WTC11 (cell line): Measurements from ENCODE around the gene ZPLD1. TPM values are rescaled to one million over a fixed set of nuclear protein-coding genes. Genes with fewer than 3 reads are reported as not detected.

Experiments used
- ATAC-seq: fragments of 200-7000 bp; cut with Tn5 transposase; 2 replicates; pipeline ENCODE4 v1.10.0; 2021; ENCODE audit warnings: mild to moderate bottlenecking, moderate library complexity
- CTCF ChIA-PET: fragments of 300-600 bp; sonication (Branson Sonifier 250); formaldehyde crosslinking; loops from one replicate; lab custom pipeline; 2021; ENCODE audit warnings: antibody characterized with exemption; lab: Charles Lee
- POLR2A ChIA-PET: fragments of 350-600 bp; sonication (Branson Sonifier 250); formaldehyde crosslinking; loops from one replicate; lab custom pipeline; 2021; ENCODE audit warnings: antibody characterized with exemption; lab: Charles Lee
- DNase-seq: peaks from one replicate; pipeline ENCODE4 v3.0.0; 2021; ENCODE audit warnings: low spot score
- H3K27ac Mint-ChIP-seq: 2 replicates; pipeline ENCODE4 v1.8.0; 2021; ENCODE audit warnings: mixed read lengths
- H3K27me3 Mint-ChIP-seq: 2 replicates; pipeline ENCODE4 v1.8.0; 2021; ENCODE audit warnings: low read depth, mild to moderate bottlenecking, moderate library complexity, mixed read lengths
- H3K36me3 Mint-ChIP-seq: 2 replicates; pipeline ENCODE4 v1.8.0; 2021; ENCODE audit warnings: mixed read lengths
- H3K4me1 Mint-ChIP-seq: 2 replicates; pipeline ENCODE4 v1.8.0; 2022; ENCODE audit warnings: mixed read lengths
- H3K4me3 Mint-ChIP-seq: 2 replicates; pipeline ENCODE4 v1.8.0; 2021; ENCODE audit warnings: mild to moderate bottlenecking, moderate library complexity, mixed read lengths
- H3K9me3 Mint-ChIP-seq: 2 replicates; pipeline ENCODE4 v1.8.0; 2021; ENCODE audit warnings: mixed read lengths
- CREM ChIP-seq: sonication (generic); formaldehyde crosslinking; IDR thresholded peaks from 2 replicates; pipeline ENCODE4 v1.8.1; 2022; ENCODE audit warnings: mild to moderate bottlenecking, missing genetic modification reagents, moderate library complexity
- CTCF ChIP-seq: fragments of 200-600 bp; IDR thresholded peaks from 2 replicates; pipeline ENCODE4 v1.8.0; 2022; ENCODE audit warnings: antibody characterized with exemption
- E2F5 ChIP-seq: sonication (generic); formaldehyde crosslinking; IDR thresholded peaks from 2 replicates; pipeline ENCODE4 v1.8.1; 2022; ENCODE audit warnings: mild to moderate bottlenecking, moderate library complexity, missing genetic modification reagents
- ETV6 ChIP-seq: sonication (generic); formaldehyde crosslinking; IDR thresholded peaks from 2 replicates; pipeline ENCODE4 v1.8.1; 2022; ENCODE audit warnings: mild to moderate bottlenecking, missing genetic modification reagents
- FOXJ3 ChIP-seq: sonication (generic); formaldehyde crosslinking; IDR thresholded peaks from 2 replicates; pipeline ENCODE4 v1.9.0; 2021; ENCODE audit warnings: missing genetic modification reagents, mild to moderate bottlenecking, borderline replicate concordance
- FOXK1 ChIP-seq: sonication (generic); formaldehyde crosslinking; IDR thresholded peaks from 2 replicates; pipeline ENCODE4 v1.8.0; 2022; ENCODE audit warnings: mild to moderate bottlenecking, moderate library complexity, missing genetic modification reagents
- GABPB1 ChIP-seq: sonication (generic); formaldehyde crosslinking; IDR thresholded peaks from 2 replicates; pipeline ENCODE4 v1.8.1; 2023; ENCODE audit warnings: mild to moderate bottlenecking, missing genetic modification reagents
- IRF2 ChIP-seq: sonication (generic); formaldehyde crosslinking; IDR thresholded peaks from 2 replicates; pipeline ENCODE4 v1.8.0; 2022; ENCODE audit warnings: low read depth, missing genetic modification reagents, borderline replicate concordance
- JUN ChIP-seq: sonication (generic); formaldehyde crosslinking; IDR thresholded peaks from 2 replicates; pipeline ENCODE4 v1.8.0; 2023; ENCODE audit warnings: mild to moderate bottlenecking, missing genetic modification reagents
- KAT7 ChIP-seq: sonication (generic); formaldehyde crosslinking; IDR thresholded peaks from 2 replicates; pipeline ENCODE4 v1.8.1; 2023; ENCODE audit warnings: missing genetic modification reagents, mild to moderate bottlenecking, borderline replicate concordance
- NFE2L1 ChIP-seq: sonication (generic); formaldehyde crosslinking; IDR thresholded peaks from 2 replicates; pipeline ENCODE4 v1.8.1; 2023; ENCODE audit warnings: missing genetic modification reagents
- NFYB ChIP-seq: sonication (generic); formaldehyde crosslinking; conservative IDR thresholded peaks from 2 replicates; pipeline ENCODE4 v1.8.0; 2022; ENCODE audit warnings: low read depth, missing genetic modification reagents
- PRRX2 ChIP-seq: fragments of 250-450 bp; sonication (Bioruptor Pico); IDR thresholded peaks from 2 replicates; pipeline ENCODE4 v1.8.0; 2021; ENCODE audit warnings: mild to moderate bottlenecking
- TEAD4 ChIP-seq: sonication (generic); formaldehyde crosslinking; IDR thresholded peaks from 2 replicates; pipeline ENCODE4 v1.8.0; 2022; ENCODE audit warnings: mild to moderate bottlenecking, missing genetic modification reagents
- ZNF232 ChIP-seq: sonication (generic); formaldehyde crosslinking; IDR thresholded peaks from 2 replicates; pipeline ENCODE4 v1.8.0; 2022; ENCODE audit warnings: mild to moderate bottlenecking, missing genetic modification reagents
- ZNF317 ChIP-seq: sonication (generic); formaldehyde crosslinking; IDR thresholded peaks from 2 replicates; pipeline ENCODE4 v1.8.1; 2023; ENCODE audit warnings: low read depth, mild to moderate bottlenecking, moderate library complexity, missing genetic modification reagents, borderline replicate concordance
- ZNF423 ChIP-seq: fragments of 250-450 bp; sonication (Bioruptor Pico); IDR thresholded peaks from 2 replicates; pipeline ENCODE4 v2.1.2; 2022; ENCODE audit warnings: mild to moderate bottlenecking, moderate library complexity
- ZNF671 ChIP-seq: fragments of 250-450 bp; sonication (Bioruptor Pico); IDR thresholded peaks from 2 replicates; pipeline ENCODE4 v1.8.0; 2021; ENCODE audit warnings: mild to moderate bottlenecking
- total RNA-seq: library from RNA; stranded (reverse); gene quantifications from 3 replicates; pipeline ENCODE4 v1.2.3, GENCODE V29; 2021
- TF ChIP-seq, protein P1 (sequence below): fragments of 250-450 bp; sonication (Bioruptor Pico); IDR thresholded peaks from 2 replicates; pipeline ENCODE4 v1.9.0; 2021; ENCODE audit warnings: moderate library complexity, mild to moderate bottlenecking, inconsistent platforms, borderline replicate concordance
- TF ChIP-seq, protein P2 (sequence below): sonication (generic); formaldehyde crosslinking; IDR thresholded peaks from 2 replicates; pipeline ENCODE4 v1.8.1; 2022; ENCODE audit warnings: low read depth, missing genetic modification reagents, borderline replicate concordance

ZPLD1 gene
- total RNA-seq, 1 experiment from 2014 or later, result not detected

- Mint-ChIP-seq H3K4me3 (no peak overlapping the region), H3K9me3 (no peaks in the 10 kb centered on the region), H3K27ac (no peak overlapping the region), H3K27me3 (no peaks in the 10 kb centered on the region), H3K4me1 (0 out of 2 replicates have a peak, but pooled peaks cover 3% of the 10 kb centered on the region), H3K36me3 (no peaks in the 10 kb centered on the region)
- ChIA-PET POLR2A (no interaction called here), CTCF (interaction anchor here (0.8 to 4.2 kb wide), 3 partner anchors 56 to 302 kb away, joined by 3 to 41 read pairs (median 6); no protein-coding TSS in a partner anchor)
- no peak for DNase-seq
- no peak for TF ChIP-seq PRRX2 (CRISPR knock-in tag)
- TF ChIP-seq E2F5 (CRISPR knock-in tag), result no peak
- TF ChIP-seq NFE2L1 (CRISPR knock-in tag), result no peak
- no peak for TF ChIP-seq ZNF232
- TF ChIP-seq JUN (CRISPR knock-in tag), result no peak
- no peak for TF ChIP-seq GABPB1 (CRISPR knock-in tag)
- no peak for ATAC-seq
These were observed 92.0 kb downstream of the ZPLD1 start for GRCh38 chr3:102526865-102527264.

DNA sequence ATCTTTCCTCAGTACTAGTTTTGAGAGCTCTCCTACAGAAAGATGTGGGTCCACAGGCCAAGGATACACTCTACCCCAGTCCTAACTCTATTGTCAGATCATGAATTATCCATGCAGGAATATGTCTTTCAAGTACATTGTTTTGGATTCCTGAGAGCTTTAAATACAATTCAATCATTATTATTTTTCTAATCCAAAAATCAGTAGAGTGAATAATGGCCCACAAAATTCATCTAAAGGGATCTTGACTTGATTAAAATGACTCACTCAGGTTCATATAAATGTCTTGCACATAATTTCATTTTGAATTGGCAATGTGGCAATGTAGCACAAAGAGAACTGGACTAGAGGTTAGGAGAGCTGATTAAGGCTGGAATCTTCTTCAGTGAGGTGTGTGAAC lies 93.9 kb downstream of the ZPLD1 start:
- ATAC-seq, result no peak
- Mint-ChIP-seq H3K36me3 (no peaks in the 10 kb centered on the region), H3K4me3 (no peak overlapping the region), H3K9me3 (no peaks in the 10 kb centered on the region)
- POLR2A ChIA-PET, result no interaction called here
- no peak for DNase-seq
- CTCF ChIA-PET, result interaction anchor here (1.6 to 4.2 kb wide), 4 partner anchors 58 to 304 kb away, joined by 4 to 41 read pairs (median 8); no protein-coding TSS in a partner anchor
- TF ChIP-seq TEAD4 (no peak), ZNF423 (no peak), NFYB (no peak), CREM (CRISPR knock-in tag) (no peak), ETV6 (CRISPR knock-in tag) (no peak), PRRX2 (CRISPR knock-in tag) (no peak), CTCF (no peak), ZNF671 (CRISPR knock-in tag) (no peak), FOXK1 (CRISPR knock-in tag) (no peak), KAT7 (CRISPR knock-in tag) (no peak), FOXJ3 (CRISPR knock-in tag) (no peak), IRF2 (CRISPR knock-in tag) (no peak), ZNF317 (CRISPR knock-in tag) (no peak)
- TF ChIP-seq, protein P1, sequence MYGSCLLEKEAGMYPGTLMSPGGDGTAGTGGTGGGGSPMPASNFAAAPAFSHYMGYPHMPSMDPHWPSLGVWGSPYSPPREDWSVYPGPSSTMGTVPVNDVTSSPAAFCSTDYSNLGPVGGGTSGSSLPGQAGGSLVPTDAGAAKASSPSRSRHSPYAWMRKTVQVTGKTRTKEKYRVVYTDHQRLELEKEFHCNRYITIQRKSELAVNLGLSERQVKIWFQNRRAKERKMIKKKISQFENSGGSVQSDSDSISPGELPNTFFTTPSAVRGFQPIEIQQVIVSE (CRISPR knock-in tag), result no peak
- TF ChIP-seq, protein P2, sequence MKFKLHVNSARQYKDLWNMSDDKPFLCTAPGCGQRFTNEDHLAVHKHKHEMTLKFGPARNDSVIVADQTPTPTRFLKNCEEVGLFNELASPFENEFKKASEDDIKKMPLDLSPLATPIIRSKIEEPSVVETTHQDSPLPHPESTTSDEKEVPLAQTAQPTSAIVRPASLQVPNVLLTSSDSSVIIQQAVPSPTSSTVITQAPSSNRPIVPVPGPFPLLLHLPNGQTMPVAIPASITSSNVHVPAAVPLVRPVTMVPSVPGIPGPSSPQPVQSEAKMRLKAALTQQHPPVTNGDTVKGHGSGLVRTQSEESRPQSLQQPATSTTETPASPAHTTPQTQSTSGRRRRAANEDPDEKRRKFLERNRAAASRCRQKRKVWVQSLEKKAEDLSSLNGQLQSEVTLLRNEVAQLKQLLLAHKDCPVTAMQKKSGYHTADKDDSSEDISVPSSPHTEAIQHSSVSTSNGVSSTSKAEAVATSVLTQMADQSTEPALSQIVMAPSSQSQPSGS (CRISPR knock-in tag), result no peak
- TF ChIP-seq, all 79 proteins: peak for 0
- H3K27me3 Mint-ChIP-seq, result no peaks in the 10 kb centered on the region
- H3K4me1 Mint-ChIP-seq, result 0 out of 2 replicates have a peak, but pooled peaks cover 3% of the 10 kb centered on the region
- H3K27ac Mint-ChIP-seq, result no peak overlapping the region
